Uterus (tissue), 2 donors: ENCODE measurements around the gene VPS16.

Experiments used
- POLR2A ChIP-seq, 2 donors: fragments of 450-650 bp; IDR thresholded peaks; one replicate each; pipeline ENCODE4 v1.6.1; 2016; ENCODE audit warnings: antibody characterized with exemption in 2 of 2, mild to moderate bottlenecking in 1 of 2, moderate library complexity in 1 of 2
- TF ChIP-seq, protein P1 (sequence below), 4 experiments: fragments of 200-600 bp in 2 of 4; fragments of 450-650 bp in 2 of 4; sonication (generic) in 2 of 4; IDR thresholded peaks; one replicate each; pipeline ENCODE4 v1.5.1; 2016 to 2019; ENCODE audit warnings: antibody characterized with exemption in 4 of 4, mild to moderate bottlenecking in 2 of 4, moderate library complexity in 1 of 4

DNA sequence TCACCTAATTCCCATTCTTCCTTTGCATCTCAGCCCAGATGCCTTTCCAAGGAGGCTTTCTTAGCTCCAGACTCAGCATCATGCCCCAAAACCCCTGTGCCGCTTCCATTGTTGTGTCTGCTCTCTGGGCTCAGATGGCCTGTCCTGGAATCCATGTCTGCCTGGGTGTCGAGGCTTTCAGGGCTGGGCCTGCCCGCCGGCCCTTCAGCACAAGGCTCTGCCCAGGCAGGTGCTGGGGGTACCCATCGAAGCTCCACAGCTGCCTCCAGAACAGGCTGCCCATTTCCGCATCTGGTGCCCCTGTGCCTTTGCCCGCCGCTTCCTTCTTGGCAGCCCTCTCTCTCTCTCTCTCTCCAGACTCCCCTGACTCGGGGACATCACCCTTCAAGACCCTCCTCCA, 41.3 kb upstream of the VPS16 start:
- TF ChIP-seq, protein P1, sequence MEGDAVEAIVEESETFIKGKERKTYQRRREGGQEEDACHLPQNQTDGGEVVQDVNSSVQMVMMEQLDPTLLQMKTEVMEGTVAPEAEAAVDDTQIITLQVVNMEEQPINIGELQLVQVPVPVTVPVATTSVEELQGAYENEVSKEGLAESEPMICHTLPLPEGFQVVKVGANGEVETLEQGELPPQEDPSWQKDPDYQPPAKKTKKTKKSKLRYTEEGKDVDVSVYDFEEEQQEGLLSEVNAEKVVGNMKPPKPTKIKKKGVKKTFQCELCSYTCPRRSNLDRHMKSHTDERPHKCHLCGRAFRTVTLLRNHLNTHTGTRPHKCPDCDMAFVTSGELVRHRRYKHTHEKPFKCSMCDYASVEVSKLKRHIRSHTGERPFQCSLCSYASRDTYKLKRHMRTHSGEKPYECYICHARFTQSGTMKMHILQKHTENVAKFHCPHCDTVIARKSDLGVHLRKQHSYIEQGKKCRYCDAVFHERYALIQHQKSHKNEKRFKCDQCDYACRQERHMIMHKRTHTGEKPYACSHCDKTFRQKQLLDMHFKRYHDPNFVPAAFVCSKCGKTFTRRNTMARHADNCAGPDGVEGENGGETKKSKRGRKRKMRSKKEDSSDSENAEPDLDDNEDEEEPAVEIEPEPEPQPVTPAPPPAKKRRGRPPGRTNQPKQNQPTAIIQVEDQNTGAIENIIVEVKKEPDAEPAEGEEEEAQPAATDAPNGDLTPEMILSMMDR (IDR thresholded peaks at IDR 0.05): no peak
- TF ChIP-seq POLR2A (IDR thresholded peaks at IDR 0.05): no peak
